Activated T-cell treated with anti-CD3 and anti-CD28 coated beads for 48 hours (primary cell): Measurements from ENCODE around the gene TMEM273.
"Not testable (repeated sequence)": the region's sequence is repeated elsewhere in the genome, so short reads cannot be mapped to it uniquely, and the experiment has no call there.

Experiments
- DNase-seq: peaks from one replicate; pipeline ENCODE4 v3.0.0-alpha.2; 2020; ENCODE audit warnings: low read depth

The TMEM273 gene

GRCh38 chr10:49205206-49205605, 17.0 kb upstream of the TMEM273 start:
- DNase-seq, result no peak

GRCh38 chr10:49204119-49204518, 15.9 kb upstream of the TMEM273 start:
- DNase-seq, result no peak

DNA sequence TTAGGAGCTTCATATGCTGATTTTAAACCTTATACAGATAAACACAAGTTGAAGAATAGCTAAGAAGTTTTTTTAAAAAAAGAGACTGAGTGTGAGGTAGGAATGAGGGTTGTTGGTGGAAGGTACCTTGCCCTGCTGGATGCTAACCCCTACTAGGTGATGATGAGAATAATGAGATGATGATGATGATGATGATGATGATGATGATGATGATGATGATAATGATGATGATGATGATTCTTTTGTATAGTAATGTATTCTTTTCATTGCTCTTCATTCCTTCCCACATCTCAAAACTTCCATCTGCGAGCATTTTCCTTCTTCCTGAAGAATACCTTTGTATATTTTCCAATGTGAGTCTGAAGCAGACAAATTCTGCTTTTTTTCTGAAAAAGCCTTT, 14.1 kb upstream of the TMEM273 start:
- no peak for DNase-seq

- no peak for DNase-seq
Observed at GRCh38 chr10:49200854-49201253, 12.7 kb upstream of the TMEM273 start.

DNA sequence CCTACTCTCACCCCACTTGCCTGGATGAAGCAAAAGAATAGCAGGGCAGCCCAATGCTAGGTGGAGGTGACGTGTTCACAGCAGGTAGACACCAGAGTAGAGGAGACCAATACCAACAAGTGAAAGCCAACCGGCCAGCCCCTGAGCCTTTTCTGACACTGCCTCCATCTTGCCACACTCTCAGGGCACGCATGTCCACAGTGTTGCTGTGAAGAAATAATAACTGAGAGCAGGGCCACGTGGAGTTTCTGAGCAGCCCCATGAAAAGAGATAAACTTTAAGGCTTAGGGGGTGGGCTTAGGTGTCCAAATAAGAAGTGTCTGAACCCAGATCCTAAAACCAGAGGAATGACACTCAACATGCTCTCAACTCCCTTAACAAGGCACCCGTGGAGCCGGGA, 9.0 kb upstream of the TMEM273 start:
- DNase-seq, result no peak

DNA sequence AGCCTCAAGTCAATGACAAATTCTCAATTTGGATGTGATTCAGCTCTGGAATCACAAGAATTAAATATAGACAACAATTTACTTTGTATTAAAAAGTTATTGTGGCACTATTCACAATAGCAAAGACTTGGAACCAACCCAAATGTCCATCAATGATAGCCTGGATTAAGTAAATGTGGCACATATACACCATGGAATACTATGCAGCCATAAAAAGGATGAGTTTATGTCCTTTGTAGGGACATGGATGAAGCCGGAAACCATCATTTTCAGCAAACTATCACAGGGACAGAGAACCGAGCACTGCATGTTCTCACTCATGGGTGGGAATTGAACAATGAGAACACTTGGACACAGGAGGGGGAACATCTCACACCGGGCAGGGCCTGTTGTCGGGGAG, 7.7 kb upstream of the TMEM273 start:
- DNase-seq, result not testable (repeated sequence)

GRCh38 chr10:49194212-49194920, 6.2 kb upstream of the TMEM273 start:
- DNase-seq, result no peak

GRCh38 chr10:49191349-49191748, 3.2 kb upstream of the TMEM273 start:
- no peak for DNase-seq

- no peak for DNase-seq
Observed at GRCh38 chr10:49189422-49189821, 1.2 kb upstream of the TMEM273 start.

- no peak for DNase-seq
Observed at GRCh38 chr10:49187044-49187484, 1.1 kb downstream of the TMEM273 start.

DNA sequence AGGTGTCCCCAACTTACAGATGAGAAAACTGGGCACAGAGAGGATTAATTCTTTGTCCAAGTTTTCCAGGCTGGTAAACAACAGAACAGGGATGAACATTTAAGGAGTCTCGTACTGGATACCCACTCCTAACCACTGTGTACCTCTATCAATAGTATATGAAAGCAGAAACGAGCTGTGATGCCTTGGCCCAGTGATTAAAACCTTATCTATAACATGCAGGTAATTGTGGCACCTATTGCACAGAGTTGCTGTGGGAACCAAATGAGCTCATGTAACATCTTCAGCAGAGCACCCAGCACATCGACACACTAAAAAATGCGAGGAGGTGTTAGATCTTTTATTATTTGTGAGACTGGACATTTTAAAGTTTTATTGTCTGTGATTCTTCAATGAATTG, 1.6 kb downstream of the TMEM273 start:
- DNase-seq, result no peak

- DNase-seq, result no peak
Observed at GRCh38 chr10:49185213-49185612, 3.0 kb downstream of the TMEM273 start.

GRCh38 chr10:49184642-49185111, 3.5 kb downstream of the TMEM273 start:
- DNase-seq, result no peak

- no peak for DNase-seq
Observed at GRCh38 chr10:49183596-49184542, 4.3 kb downstream of the TMEM273 start.

DNA sequence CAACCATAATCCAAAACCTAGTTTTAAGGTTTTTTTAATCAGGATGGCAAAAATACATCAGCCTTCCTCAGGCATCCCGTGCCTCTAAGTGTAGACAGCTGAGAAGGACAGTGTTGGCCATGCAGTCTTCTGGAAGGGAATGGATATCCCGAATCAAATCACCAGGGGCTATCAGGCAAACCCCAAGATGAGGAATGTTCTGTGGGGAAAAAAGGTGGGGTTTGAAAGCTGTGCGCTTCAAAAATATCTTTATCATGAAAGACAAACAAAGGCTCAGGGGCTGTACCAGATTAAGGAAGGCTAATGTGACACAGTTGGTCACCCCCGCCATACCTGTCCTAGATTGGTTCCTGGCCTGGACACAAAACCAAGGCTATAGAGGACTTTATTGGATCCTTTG, 5.4 kb downstream of the TMEM273 start:
- no peak for DNase-seq

DNA sequence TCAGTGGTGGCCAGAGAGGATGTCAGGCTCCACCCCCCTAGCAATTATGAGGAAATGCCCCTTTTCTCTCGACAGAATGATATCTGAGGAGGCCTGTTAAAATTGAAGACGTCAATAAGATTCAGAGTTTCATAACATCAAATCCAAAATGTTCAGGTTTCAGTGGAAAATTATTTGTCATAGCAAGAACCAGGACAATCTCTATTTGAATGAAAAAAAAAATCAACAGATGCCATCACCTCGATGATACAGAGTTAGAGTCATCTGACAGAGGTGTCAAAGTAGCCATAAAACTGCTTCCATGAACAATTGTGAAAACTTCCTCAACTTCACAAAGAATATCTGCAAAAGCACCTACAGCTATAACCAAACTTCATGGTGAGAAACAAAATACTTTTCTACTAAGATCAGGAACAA, 7.7 kb downstream of the TMEM273 start:
- DNase-seq, result no peak

DNA sequence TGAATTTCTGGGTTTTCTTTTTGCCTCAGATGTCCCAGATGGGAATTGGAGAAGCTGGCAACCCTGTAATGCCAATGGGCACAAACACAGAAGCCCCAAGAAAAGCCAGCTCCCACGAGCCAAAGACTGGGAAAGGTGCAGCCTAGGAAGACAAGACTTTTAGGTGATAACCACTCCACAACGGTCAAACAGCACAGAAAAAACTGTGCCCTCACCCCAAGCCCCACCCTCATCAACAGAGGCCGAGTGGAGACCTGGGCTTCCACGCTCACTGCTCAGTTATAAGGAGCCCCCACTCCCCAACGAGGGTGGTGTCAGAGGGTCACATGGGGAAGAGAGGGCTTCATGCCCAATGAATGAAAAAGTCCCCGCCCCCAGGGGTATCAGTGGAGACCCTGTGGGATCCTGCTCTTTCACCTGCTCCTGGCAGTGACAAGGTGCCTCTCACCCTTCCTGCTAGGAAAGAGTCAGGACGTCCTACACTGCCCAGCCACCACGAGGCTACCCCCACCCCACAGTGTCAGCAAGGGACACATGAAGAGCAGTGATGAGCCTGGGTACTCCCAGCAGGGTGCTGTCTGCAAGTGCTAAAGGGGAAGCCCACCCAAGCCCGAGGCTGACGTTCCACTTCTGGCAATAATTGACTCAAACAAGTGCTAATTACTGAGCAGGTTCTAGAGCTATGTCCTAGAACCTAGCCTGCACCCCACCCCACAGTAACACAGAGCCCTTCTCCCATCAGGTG, 8.3 kb downstream of the TMEM273 start:
- DNase-seq, result no peak

DNA sequence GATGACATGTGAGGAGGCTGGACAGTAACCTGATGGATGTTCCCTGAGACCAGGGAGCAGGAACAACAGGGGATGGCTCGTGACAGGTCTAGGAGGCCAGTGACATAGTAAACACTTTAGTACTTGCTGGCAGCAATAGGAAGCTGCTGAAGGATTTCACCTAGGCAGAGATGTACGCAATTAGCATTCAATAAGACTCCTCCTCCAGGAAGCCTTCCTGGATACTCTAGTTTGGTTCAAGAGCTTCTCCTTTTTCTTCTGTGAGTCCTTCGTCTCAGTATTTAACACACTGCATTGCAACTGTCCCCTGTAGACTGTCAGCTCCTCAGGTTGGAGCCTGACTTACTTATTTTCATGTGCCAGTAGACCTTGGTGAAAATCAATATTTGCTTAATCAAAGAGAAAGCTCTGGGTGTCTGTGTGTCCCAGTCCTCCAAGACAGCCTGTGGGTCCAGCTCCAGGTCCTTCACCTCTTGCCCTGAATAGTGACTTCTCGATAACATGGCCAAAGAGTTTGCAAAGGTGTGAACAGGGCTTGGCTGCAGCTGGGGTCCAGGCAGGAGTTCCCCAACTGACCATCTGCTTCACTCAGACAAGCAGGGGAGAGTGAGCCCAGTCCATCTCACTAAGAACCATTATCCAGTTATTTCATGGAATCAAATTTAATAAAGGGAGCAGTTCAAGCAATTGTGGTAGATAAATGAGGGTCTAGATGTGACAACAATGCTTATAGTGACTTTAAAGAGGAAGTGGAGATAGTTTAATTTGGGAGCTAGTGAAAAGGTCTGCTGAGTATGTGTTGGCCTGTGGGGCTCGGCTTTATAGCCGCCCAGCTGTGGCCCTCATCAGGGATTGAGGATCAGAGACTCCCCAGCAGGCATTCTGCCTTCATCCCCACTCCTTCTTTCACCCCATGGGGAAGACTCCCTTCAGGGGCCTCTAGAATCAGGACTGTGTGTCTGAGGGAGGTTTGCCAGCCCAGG, 9.4 kb downstream of the TMEM273 start:
- no peak for DNase-seq

DNA sequence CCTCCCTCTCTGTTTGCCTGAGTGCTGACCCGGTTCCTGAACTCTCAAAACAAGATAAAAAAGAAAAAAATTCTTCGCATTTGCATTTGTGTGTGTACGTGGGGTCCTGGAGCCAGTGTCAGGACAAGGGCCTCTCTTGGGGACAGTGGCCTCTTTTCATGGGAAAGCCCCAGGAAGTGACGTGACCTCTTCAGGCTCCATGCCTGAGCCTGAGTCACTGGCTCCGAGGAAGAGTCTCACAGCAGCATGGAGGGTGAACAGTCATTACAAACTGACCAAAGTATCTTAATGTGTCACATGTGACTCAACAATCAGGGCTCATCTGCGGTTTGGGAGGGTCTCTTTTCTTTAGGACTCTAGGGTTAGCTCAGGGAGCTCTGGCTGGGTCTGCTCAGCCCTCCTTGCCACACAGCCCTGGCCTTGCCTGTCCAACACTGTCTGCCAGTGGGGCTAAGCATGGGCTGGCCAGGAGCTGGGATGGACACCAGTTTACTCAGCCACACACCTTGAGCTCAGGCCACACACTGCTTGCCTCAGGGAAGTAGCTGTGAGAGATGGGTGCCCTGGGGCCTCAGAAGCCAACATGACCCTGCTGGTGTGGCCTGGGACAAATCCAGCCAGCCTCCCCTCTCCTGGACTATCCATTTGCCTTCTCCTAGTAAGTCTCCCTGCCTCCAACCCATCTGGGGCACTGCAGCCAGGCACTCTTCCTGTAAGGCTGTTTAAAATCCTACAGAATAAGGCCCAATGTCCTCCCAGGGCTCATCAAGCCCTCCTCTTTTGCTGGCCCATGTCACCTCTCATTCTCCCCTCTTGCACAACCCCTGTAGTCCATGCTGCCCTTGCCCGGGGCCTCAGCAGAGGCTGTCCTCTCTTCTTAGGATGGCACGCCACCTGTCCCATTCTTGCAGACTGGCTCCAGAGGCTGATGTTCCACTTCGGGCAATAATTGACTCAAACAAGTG, 10.5 kb downstream of the TMEM273 start:
- peak; percentile 65 for DNase-seq
